OCI-LY7 (cell line): Measurements from ENCODE around the gene TTC28.

Experiments used
- EZH2phosphoT487 ChIP-seq: fragments of 200-600 bp; sonication (generic); IDR thresholded peaks from 2 replicates; pipeline ENCODE4 v1.6.1; 2018; ENCODE audit warnings: low read depth, borderline replicate concordance, mild to moderate bottlenecking, mixed run types, antibody characterized with exemption, low read length, moderate library complexity, mixed read lengths
- TF ChIP-seq, protein P1 (sequence below): fragments of 200-600 bp; sonication (generic); conservative IDR thresholded peaks from 2 replicates; pipeline ENCODE4 v1.5.1; 2014; ENCODE audit warnings: mild to moderate bottlenecking, antibody characterized with exemption, low read length, moderate library complexity, mixed read lengths

DNA sequence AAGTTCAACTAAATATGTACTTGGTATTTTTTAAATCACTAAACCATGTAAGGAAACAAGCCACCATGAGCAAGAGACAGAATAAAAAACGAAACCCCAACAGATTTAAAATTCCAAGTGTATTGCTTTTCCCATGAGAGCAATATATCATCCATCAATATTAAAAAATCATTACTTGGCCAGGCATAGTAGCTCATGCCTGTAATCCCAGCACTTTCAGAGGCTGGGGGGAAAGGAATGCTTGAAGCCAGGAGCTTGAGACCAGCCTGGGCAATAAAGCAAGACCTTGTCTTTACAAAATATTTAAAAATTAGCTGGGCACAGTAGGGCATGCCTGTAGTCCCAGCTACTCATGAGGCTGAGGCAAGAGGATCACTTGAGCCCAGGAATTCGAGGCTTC is 190.8 kb downstream of the TTC28 start:
- TF ChIP-seq, protein P1, sequence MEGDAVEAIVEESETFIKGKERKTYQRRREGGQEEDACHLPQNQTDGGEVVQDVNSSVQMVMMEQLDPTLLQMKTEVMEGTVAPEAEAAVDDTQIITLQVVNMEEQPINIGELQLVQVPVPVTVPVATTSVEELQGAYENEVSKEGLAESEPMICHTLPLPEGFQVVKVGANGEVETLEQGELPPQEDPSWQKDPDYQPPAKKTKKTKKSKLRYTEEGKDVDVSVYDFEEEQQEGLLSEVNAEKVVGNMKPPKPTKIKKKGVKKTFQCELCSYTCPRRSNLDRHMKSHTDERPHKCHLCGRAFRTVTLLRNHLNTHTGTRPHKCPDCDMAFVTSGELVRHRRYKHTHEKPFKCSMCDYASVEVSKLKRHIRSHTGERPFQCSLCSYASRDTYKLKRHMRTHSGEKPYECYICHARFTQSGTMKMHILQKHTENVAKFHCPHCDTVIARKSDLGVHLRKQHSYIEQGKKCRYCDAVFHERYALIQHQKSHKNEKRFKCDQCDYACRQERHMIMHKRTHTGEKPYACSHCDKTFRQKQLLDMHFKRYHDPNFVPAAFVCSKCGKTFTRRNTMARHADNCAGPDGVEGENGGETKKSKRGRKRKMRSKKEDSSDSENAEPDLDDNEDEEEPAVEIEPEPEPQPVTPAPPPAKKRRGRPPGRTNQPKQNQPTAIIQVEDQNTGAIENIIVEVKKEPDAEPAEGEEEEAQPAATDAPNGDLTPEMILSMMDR = no peak
- no peak for TF ChIP-seq EZH2phosphoT487
